Measurements from ENCODE around the gene PGF. TPM values are rescaled to one million over a fixed set of nuclear protein-coding genes. Genes with fewer than 3 reads are reported as not detected.

The PGF gene
- total RNA-seq, 3 donors from 2014 or later: 0.96 to 3.1 (median 2.3) TPM

DNA sequence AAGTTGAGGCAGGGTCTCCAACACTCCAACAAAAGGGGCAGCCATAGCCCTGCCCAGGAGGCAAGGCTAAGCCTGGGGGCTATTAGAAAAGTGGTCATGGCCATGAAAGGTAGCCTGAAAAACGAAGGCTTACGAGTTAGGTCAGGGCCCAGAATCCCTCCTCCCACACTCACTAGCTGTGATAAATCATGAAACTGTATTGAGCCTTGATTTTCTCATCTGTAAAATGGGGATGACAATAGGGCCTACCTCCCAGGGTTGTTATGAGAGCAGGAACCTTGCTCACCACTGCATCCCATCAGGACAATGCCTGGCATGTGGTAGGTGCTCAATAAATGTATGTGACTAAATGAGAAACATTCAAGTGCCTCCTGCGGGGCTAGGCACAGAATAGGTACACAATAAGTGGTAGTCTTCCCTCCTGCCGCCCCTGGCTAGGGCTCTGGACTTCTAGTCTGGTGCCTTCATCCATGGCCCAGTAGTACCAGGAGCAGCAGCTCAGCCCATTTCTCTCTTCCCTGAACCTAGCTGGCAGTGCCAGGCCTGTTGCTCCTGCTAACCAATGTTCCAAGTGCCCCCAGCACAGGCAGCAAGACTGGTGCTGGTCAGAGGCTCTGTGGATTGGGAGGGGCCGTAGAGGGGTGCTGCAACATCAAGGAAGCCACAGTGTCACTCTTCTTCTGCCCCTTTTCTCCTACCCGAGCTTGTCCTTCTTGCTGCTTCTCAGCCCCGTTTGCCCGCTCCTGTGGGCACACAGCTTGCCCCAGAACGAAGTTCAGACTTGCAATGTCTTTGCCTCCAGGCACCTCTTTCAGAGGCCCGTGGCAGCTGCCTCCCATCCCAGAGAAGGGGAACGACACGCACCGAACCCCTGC is 7.8 kb downstream of the PGF start:
- H3K4me3 ChIP-seq: no peak overlapping the region
- ATAC-seq: no peak
- intact Hi-C loops (cut with DNase I, micrococcal nuclease): loop anchor here in 1 of 2 donors (5.0 kb wide), 1 partner anchor 140 kb away; no protein-coding TSS in a partner anchor

DNA sequence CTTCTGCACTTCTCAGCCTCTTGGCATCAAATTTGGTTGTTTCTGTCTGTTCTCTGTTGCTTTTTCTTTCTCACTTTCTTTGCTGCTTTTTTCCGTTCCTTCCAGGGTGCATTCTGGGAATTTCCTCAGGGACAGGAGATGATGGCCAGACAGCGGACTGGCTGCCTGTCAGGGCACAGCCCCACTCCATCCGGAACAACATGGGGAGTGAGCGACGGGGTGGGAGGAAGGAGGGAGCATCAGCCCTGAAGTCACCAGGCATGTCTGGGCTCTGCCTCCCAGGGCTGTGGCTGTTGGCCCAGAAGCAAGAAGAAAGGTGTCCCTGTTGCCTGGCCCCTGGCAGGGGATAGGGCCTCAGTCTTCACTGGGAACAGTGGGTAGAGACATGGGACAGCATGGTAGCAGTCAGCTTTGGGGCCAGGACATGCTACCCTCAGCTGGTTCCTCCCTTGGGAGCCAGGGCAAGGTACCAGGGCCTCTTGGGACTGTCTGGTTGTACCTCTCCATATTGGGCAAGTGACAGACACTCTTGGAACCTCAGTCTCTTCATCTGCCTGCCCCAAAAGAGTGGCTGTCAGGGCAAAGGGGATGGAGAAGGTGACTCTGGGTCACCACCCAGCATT is 8.6 kb downstream of the PGF start:
- H3K4me1 ChIP-seq (ENCODE audit: low read depth): peaks cover 16% of the 10 kb centered on the region
- no peaks in the 10 kb centered on the region for H3K9me3 ChIP-seq
- H3K4me3 ChIP-seq: no peak overlapping the region
- TF ChIP-seq, protein P1, sequence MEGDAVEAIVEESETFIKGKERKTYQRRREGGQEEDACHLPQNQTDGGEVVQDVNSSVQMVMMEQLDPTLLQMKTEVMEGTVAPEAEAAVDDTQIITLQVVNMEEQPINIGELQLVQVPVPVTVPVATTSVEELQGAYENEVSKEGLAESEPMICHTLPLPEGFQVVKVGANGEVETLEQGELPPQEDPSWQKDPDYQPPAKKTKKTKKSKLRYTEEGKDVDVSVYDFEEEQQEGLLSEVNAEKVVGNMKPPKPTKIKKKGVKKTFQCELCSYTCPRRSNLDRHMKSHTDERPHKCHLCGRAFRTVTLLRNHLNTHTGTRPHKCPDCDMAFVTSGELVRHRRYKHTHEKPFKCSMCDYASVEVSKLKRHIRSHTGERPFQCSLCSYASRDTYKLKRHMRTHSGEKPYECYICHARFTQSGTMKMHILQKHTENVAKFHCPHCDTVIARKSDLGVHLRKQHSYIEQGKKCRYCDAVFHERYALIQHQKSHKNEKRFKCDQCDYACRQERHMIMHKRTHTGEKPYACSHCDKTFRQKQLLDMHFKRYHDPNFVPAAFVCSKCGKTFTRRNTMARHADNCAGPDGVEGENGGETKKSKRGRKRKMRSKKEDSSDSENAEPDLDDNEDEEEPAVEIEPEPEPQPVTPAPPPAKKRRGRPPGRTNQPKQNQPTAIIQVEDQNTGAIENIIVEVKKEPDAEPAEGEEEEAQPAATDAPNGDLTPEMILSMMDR (IDR thresholded peaks at IDR 0.05): no peak
- no peak for ATAC-seq
- H3K36me3 ChIP-seq (ENCODE audit: low read depth): no peaks in the 10 kb centered on the region
- intact Hi-C loops (cut with DNase I, micrococcal nuclease): loop anchor here in 1 of 2 donors (5.0 kb wide), 1 partner anchor 141 kb away; no protein-coding TSS in a partner anchor
- no peak for DNase-seq

More for the DNA sequence above, 7.8 kb downstream of the PGF start:
- no peak for DNase-seq
- peaks cover 18% of the 10 kb centered on the region for H3K4me1 ChIP-seq (ENCODE audit: low read depth)
- TF ChIP-seq, protein P1 (IDR thresholded peaks at IDR 0.05): no peak
- no peaks in the 10 kb centered on the region for H3K36me3 ChIP-seq (ENCODE audit: low read depth)
- H3K9me3 ChIP-seq: no peaks in the 10 kb centered on the region

DNA sequence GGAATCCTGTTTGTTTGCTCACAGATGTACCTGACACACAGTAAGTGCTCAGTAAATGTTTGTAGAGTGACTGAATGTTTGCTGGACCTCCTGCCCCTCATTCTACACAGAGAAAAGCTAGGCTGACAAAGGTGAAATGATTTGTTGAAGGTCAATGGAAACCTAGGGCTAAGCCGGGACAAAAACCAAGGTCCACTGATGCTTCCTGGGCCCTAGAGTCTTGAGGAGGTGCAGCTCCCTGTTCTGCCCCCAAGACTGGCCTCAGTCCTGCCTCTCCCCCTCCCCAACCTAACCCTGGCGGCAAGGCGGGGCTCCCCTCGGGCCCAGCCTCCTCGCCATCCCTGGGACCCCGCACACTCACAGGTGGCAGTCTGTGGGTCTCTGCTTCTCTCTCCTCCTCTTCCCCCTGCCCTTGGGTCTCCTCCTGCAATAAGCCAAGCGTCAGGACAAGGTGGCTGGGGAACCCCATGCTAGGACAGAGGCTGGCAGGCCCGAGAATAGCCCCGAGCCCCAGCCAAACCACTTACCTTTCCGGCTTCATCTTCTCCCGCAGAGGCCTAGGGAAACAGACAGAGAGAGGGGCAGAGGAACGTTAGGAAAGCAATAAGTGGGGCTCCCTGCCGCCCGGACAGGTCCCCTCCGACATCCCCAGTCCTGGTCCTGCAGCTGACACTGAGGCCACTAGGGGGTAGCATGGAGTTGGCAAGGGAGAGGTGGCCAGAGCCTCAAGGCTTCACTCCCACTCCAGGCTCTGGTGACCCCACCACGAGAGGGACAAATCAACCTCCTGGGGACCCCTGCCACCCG is 9.3 kb downstream of the PGF start:
- intact Hi-C loops (cut with DNase I, micrococcal nuclease): loop anchor here in 1 of 2 donors (5.0 kb wide), 1 partner anchor 141 kb away; no protein-coding TSS in a partner anchor
- TF ChIP-seq, protein P1 (IDR thresholded peaks at IDR 0.05): peak; percentile 91
- no peaks in the 10 kb centered on the region for H3K36me3 ChIP-seq (ENCODE audit: low read depth)
- H3K4me1 ChIP-seq (ENCODE audit: low read depth): peaks cover 9% of the 10 kb centered on the region
- ATAC-seq (peak; percentile 77), DNase-seq (peak; percentile 71 to 88 (median 81))
- H3K9me3 ChIP-seq: no peaks in the 10 kb centered on the region
- no peak overlapping the region for H3K4me3 ChIP-seq

DNA sequence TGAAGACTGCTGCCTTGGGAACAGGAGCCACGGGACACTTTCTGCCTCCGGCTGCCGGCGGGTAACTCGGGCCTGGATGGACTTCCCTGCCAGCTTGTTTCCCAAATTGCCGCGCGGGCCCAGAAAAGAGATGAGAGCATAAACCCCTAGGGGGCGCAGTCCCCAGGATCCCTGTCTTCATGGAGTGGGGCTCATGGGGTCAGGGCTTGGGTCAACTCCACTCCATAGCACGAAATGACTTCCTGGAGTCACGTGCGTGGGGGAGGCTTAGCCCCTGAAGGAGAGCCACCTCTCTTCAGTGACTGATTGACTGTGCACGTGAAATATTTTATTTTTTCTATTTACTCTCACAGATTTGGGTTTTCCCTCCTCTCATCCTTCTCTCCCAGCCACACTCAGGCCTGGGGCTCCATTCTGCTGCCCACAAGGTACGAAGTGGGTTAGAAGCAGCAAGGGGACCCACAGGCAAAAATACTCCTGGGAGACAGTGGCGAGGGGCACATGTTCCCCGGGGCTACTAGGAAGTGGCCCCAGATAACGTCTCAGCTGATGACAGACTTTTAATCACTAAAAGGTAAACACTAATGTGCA is 10.0 kb downstream of the PGF start:
- H3K9me3 ChIP-seq: no peaks in the 10 kb centered on the region
- intact Hi-C loops (cut with DNase I, micrococcal nuclease): loop anchor here in 1 of 2 donors (5.0 kb wide), 1 partner anchor 142 kb away; no protein-coding TSS in a partner anchor
- DNase-seq (peak in 2 of 3 donors; percentile 51 to 62), ATAC-seq (no peak)
- H3K4me3 ChIP-seq: no peak overlapping the region
- H3K36me3 ChIP-seq (ENCODE audit: low read depth): no peaks in the 10 kb centered on the region
- TF ChIP-seq, protein P1 (IDR thresholded peaks at IDR 0.05): peak; percentile 27
- peaks cover 7% of the 10 kb centered on the region for H3K4me1 ChIP-seq (ENCODE audit: low read depth)

DNA sequence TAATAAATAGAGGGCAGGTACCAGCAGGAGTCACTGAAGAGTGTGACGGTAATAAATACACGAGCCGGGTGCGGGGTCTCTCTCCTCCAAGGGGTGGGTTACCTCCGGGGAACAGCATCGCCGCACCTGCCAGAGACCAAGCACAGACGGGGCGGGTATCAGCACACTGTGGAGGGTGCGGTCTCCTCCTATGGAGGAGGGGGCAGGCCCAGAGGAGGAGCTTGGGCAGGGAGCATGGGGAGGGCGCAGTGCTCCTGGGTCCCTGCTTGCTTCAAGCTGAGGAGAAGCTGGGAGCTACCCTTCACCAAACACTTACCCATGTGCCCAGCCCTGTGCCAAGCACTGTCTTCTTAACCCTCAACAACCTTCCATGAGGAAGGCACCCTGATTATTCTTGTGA is 12.8 kb downstream of the PGF start:
- Histone ChIP-seq H3K4me3 (no peak overlapping the region), H3K36me3 (ENCODE audit: low read depth) (no peaks in the 10 kb centered on the region), H3K4me1 (ENCODE audit: low read depth) (peaks cover 7% of the 10 kb centered on the region), H3K9me3 (no peaks in the 10 kb centered on the region)
- ATAC-seq (no peak), DNase-seq (no peak)
- TF ChIP-seq, protein P1 (IDR thresholded peaks at IDR 0.05): no peak
- intact Hi-C loops (cut with DNase I, micrococcal nuclease): no loop called here
